Measurements from ENCODE around the gene CCDC192. TPM values are rescaled to one million over a fixed set of nuclear protein-coding genes. Genes with fewer than 3 reads are reported as not detected.

Gene CCDC192
- total RNA-seq, 1 donor from 2014 or later, result not detected

DNA sequence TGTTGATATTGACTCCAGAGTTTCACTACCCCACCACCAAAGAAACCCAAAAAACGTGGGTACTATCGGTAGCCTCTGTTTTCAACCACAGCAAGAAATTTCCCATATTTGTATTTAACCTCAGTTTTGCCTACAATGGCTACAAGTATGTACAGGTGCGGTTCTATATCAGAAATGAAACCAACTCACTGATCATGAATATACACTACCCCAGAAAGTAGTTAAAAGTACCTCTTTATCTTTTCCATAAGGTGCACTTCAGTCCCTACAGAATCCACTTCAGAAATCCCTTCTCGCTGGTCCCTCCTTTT lies 239.8 kb downstream of the CCDC192 start:
- intact Hi-C loops (cut with DNase I), result no loop called here
- no peak for ATAC-seq
- H3K27ac ChIP-seq, result no peak overlapping the region
- no peaks in the 10 kb centered on the region for H3K36me3 ChIP-seq
- H3K4me1 ChIP-seq, result peaks cover 8% of the 10 kb centered on the region
- H3K9me3 ChIP-seq, result no peaks in the 10 kb centered on the region
- no peak for DNase-seq
- no peak overlapping the region for H3K4me3 ChIP-seq
- no peaks in the 10 kb centered on the region for H3K27me3 ChIP-seq (ENCODE audit: low read depth)
- TF ChIP-seq, protein P1, sequence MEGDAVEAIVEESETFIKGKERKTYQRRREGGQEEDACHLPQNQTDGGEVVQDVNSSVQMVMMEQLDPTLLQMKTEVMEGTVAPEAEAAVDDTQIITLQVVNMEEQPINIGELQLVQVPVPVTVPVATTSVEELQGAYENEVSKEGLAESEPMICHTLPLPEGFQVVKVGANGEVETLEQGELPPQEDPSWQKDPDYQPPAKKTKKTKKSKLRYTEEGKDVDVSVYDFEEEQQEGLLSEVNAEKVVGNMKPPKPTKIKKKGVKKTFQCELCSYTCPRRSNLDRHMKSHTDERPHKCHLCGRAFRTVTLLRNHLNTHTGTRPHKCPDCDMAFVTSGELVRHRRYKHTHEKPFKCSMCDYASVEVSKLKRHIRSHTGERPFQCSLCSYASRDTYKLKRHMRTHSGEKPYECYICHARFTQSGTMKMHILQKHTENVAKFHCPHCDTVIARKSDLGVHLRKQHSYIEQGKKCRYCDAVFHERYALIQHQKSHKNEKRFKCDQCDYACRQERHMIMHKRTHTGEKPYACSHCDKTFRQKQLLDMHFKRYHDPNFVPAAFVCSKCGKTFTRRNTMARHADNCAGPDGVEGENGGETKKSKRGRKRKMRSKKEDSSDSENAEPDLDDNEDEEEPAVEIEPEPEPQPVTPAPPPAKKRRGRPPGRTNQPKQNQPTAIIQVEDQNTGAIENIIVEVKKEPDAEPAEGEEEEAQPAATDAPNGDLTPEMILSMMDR (IDR thresholded peaks at IDR 0.05), result no peak

DNA sequence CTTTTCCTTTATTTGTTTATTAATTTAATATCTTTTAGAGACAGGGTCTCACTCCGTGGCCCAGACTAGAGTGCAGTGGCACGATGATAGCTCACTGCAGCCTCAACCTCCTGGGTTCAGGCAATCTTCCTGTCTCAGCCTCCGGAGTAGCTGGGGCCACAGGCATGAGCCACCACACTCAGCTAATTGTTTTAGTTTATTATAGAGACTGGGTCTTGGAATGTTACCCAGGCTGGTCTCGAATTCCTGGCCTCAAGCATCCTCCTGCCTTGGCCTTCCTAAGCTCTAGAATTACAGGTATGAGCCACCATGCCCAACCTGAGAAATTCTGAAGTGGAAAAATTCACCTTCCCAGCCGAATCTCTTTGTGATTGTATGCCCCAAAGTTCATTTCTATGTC lies 240.9 kb downstream of the CCDC192 start:
- Histone ChIP-seq H3K4me1 (peaks cover 8% of the 10 kb centered on the region), H3K4me3 (no peak overlapping the region), H3K9me3 (no peaks in the 10 kb centered on the region), H3K27me3 (ENCODE audit: low read depth) (no peaks in the 10 kb centered on the region), H3K36me3 (no peaks in the 10 kb centered on the region), H3K27ac (no peak overlapping the region)
- intact Hi-C loops (cut with DNase I), result no loop called here
- DNase-seq, result no peak
- no peak for ATAC-seq
- TF ChIP-seq, protein P1 (IDR thresholded peaks at IDR 0.05), result no peak

DNA sequence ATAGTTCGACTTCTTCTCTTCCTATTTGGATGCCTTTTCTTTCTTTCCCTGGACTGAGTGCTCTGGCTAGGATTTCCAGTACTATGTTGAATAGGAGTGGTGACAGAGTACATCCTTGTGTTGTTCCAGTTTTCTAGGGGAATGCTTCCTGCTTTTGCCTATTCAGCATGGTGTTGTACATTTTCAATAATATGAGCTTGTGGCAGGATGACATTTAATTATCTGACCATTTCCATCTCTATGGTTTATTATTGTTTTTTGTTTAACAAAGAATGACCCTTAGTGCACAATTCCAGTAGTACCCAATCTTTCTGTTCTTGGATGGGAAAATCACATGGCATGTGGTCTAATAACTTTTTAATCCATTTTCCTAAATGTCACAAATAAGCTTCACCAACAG lies 244.8 kb downstream of the CCDC192 start:
- H3K4me1 ChIP-seq, result no peaks in the 10 kb centered on the region
- intact Hi-C loops (cut with DNase I), result no loop called here
- no peak for DNase-seq
- TF ChIP-seq, protein P1 (IDR thresholded peaks at IDR 0.05), result no peak
- H3K27ac ChIP-seq, result no peak overlapping the region
- no peak for ATAC-seq
- no peaks in the 10 kb centered on the region for H3K36me3 ChIP-seq
- H3K9me3 ChIP-seq, result no peaks in the 10 kb centered on the region
- H3K27me3 ChIP-seq (ENCODE audit: low read depth), result no peaks in the 10 kb centered on the region
- H3K4me3 ChIP-seq, result no peak overlapping the region

DNA sequence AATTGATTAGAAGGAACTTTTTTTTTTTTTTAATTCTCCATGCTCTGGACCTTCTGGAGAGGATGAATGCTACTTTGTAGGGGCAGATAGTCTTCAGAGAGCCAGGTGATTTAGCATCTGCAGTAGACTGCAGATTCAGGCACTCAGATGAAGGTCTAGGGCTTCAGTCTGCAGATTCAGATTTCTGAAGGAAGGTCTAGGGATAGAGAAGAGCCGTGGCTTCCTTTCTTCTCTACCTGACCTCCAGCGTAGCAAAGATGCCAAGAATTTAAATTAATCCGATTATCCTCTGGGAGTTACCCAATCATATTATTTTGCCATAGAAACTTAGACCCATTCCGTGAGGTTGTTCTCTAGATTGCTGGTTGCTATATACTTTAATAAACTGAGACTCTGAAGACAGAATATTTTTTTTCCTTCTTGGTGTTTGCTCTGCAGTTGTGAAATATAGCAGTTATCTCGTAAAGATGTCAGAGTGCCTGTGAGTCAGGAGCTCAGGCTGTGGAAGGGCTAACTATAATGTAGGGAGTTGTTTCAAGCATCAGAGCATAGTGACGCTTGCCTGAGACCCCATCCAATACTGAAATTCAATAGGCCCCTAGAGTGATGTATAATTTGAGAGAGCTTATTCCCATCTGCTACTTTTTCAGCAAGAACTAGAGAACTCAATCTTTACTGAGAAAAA lies 247.7 kb downstream of the CCDC192 start:
- ATAC-seq (peak in 1 of 2 donors; percentile 50), DNase-seq (no peak)
- Histone ChIP-seq H3K27me3 (ENCODE audit: low read depth) (no peaks in the 10 kb centered on the region), H3K27ac (no peak overlapping the region), H3K4me1 (no peaks in the 10 kb centered on the region), H3K9me3 (no peaks in the 10 kb centered on the region), H3K4me3 (no peak overlapping the region), H3K36me3 (no peaks in the 10 kb centered on the region)
- intact Hi-C loops (cut with DNase I), result no loop called here
- TF ChIP-seq, protein P1 (IDR thresholded peaks at IDR 0.05), result no peak

DNA sequence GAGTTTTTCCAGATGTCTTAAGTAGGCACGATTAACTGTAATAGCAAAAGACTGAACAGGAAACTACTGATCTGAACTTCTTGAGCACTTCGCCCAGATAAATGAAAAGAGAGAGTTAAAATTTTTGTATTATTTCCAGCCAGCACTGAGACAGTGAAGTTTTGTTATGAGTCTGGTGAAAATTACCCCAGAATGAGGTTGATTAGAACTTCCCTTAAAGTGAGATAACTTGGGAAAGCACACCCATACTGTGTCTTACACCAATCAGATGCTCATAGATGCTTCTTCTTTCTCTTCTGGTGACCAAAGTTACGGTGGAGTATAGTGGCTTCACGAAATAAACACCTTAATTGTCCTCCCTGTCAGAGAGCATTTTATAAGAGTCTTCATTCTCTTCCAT lies 248.6 kb downstream of the CCDC192 start:
- TF ChIP-seq, protein P1 (IDR thresholded peaks at IDR 0.05), result no peak
- DNase-seq (no peak), ATAC-seq (no peak)
- Histone ChIP-seq H3K36me3 (no peaks in the 10 kb centered on the region), H3K9me3 (no peaks in the 10 kb centered on the region), H3K4me3 (no peak overlapping the region), H3K27ac (no peak overlapping the region), H3K27me3 (ENCODE audit: low read depth) (no peaks in the 10 kb centered on the region), H3K4me1 (no peaks in the 10 kb centered on the region)
- intact Hi-C loops (cut with DNase I), result no loop called here
